ENCODE data around the gene KRT71.

The KRT71 gene

DNA sequence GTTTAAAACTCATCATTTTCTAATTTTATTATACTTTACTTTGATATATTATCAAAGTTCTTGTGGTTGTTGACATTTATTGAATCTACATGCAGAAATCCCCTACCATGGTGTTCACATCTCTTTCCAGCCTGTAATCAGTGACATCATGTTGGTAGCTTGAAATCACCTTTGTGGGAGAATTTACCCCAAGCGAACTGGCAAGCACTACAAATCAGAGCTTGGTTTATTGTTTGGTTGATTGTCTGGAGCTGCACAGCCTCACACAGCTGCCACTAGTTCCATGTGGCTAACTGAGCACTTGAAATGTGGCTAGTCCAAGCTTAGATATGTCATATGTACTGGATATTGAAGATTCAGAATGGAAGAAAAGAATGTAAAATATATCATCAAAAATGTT, 17.4 kb downstream of the KRT71 start:
- DNase-seq = no peak

DNA sequence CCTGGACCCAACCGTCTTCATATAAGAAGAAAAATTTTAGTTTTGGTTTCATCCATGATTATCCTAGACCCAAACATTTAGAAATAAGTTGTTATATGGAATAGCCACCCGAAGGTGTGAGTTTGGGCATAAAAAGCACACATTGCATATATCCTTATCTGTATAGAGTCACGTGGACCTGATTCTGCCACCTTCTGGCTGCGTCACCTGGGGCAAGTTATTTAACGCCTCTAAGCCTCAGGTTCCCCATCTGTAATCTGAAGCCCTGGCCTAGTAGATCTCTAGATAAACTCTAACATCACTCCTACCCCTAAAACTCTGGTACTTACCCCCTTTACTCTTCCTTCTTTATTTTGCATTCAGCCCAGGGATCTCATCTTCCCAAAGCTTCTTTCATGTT, 18.5 kb downstream of the KRT71 start:
- no peak for DNase-seq

DNA sequence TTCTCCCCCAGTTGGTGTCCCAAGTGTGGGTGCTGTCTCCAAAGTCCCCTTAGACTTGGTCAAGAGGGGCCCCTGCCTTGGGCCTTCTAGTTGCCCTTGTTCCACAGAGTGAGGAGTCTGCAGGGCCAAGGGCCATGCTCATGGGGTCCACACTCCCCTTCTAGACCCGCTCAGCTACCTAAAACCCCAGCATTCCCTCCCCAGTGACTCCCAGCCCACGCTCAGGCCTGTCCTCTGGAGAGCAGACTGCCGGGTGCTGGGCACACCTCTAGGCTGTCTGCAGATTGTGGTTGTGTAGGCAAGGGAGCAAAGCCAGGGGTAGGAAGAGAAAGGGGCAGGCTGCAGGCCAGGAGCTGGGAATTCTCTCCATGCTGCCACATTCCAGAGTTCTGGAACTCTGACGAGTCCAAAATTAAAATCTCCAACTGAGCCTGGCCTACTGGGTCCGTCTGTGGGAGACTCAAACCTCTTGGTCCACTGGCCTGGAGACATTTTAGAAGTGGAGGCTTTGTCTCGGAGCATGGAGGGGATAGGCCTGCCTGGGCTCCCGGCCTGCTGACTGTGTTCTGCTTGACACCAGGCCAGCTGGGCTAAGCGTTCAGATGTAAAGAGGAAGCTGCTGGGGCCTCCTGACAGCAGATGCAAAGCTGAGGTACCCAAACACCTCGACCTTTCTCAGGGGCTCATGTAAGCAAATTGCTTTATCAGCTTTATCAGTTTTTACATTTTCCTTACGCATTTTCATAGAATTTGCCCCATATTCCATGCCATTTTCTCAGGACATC, 19.1 kb downstream of the KRT71 start:
- DNase-seq = no peak

DNA sequence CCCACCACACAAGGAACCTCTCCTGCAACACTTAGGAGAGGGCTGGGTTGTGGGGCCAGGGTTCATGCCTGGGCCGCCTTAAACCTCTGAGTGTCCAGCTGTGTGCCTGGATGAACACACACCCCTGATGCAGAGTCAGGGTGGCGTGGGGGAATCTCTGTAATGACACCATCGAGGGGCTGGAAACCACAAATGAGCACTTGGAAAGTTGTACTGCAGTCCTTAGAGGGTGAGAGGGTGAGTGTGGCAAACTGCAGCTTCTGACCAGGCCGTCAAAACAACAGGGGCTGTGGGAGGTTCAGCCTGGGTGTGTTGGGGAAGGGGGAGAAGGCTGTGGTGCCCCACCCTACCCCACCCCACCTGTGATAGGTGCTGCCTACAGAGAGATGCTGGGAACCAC, 20.3 kb downstream of the KRT71 start:
- DNase-seq = no peak

DNA sequence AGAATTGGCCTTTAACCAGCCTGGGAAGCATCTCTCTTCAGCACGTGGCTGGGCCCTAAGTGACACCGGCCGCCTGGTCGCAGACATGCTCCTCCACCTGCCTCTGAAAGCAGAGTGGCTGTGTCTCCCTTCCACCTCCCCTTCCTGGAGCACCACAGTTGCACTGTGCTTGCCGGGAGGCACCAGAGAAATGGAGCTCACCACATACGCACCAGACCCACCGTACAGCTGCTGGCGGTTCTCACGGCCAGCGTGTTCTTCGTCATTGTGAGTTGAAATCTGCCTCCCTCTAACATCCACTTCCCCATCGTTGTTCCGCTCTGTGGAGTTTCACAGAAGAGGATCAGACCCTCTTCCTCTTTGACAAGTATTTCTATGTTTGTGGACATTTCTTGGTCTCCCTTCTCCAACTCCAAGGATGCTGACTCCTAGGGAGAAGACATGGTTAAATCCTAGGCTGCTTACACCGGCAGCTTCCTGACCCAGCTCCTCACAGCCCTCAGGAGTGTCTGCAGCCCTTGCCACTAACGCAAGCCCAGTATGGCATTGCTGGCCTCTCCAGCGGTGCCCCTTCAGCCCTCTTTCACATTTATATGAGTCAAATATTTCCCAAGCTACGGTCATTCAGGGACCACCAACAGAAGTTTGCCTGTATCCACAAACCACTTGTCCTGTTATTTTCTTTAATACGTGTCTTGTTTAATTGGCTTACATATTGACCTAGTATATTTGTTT, 21.2 kb downstream of the KRT71 start:
- DNase-seq = no peak

DNA sequence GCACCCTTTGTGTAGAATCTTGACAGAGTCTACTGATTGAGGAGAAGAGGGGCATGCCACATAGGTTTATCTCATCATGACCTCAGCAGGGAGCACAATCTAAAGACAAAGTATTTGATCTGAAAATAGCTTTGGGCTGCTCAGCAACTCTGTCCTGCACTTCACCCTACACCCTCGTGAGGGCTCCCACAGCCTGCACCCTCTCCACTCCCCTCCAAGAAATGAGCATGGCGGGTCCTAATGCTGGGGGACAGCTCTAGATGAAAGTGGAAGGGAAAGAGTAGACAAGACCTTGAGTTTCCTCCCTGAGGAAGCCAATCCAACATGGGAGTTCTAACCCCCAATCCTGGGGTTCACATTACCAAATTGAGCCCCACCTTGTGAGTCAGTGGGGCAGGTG, 22.0 kb downstream of the KRT71 start:
- no peak for DNase-seq

DNA sequence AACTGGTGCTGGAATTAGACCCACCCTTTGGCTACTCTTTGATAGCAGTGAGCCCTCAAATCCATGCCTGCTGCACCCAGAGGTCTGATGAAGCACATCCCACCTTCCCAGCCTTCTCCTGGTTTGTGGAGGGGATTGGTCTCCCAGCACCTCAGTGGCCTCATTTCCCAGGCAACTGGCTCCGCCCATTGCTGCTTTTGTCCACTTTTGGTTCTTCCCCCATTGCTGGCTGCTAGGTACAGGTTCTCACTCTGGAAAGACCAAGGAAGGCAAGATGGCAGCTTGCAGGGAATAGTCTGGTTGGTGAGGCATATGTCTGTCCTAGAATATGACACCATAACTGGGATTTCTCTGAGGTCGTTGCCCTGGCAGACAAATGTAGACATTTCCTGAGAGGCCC, 22.6 kb downstream of the KRT71 start:
- DNase-seq = no peak

DNA sequence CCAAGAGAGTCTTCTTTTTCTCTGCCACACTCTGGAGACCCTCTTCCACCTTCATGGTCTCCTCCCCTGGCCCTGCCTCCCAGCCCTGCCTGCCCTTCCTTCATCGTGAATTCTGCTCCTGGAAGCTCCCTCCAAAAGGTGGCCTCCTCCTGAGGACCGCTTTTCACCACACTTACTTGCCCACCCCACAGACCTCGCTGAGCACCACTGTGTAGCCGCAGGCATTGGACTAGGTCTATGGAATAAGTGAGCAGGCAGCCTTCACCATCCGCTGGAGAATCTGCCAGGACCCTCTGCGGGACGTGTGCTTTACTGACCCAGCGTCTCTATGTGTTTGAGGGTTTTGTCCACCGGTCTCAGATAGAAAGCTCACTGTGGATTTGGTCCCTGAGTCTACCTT, 23.1 kb downstream of the KRT71 start:
- DNase-seq = no peak

DNA sequence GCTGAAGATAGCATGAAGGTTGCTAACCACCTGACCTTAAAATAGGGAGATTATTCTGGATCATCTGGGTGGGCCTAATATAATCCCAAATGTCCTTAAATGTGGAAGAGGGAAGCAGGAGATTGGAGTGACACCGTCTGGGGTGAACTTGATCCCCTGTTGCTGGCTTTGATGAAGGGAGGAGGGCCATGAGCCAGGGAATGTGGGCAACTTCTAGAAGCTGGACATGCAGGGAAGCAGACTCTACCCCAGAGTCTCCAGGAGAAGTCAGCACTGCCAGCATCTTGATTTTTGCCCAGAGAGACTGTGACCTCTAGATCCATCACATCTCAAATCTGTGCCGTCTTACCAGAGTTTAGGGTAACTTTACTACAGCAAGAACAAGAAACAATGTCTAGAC, 23.5 kb downstream of the KRT71 start:
- DNase-seq = no peak

DNA sequence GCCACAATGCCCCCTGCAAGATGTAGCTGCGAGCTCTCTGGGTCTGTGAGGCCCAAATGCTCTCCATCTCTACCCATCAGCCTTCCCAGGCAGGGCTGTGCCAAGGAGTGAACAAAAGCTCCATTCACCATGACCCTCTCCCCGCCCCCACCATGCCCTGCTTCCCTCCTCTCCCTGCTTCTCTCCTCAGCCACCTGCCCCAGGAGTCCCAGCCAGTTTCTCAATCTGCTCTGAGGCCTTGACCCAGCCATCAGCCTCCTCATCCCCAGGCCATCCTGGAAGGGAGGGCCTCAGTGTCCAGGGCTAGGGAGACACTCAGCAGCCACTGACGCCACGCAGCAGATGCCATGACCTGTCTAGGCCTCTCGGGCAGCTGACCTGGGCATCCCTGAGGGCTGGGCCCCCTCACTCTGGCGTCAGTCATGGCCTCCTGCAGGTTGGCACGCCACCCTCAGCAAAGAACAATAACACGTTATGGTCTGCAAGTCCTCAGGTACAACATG, 24.3 kb downstream of the KRT71 start:
- no peak for DNase-seq

DNA sequence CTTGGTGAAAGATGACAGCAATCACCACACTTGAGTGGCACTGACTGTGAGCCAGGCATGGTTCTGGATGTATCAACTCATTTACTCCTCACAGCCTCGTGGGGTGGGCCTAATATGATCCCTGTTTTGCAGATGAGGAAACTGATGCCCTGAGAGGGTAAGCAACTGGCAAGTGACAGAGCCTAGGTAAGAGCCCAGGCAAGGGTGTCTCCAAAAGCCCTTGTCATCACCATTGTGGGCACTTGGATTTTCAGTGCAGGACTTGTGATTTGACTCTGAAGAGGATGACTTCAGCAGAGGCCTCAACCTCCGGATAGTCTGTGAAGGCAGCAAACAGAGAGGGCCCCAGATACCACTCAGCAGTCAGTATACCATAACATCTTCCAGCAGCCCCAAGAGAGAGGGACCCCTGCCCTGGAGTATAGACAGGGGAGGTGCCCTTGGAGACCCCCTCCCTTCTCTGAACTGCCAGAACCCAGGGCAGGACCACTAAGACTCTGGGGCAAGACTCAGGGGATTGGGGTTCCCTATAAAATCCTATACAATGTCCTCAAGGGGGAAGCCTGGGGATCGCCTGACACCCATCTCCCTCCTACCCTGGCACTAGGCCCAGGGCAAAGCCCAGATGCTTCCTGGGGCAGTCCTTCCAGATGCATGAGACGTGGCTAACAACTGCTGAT, 25.7 kb downstream of the KRT71 start:
- no peak for DNase-seq

DNA sequence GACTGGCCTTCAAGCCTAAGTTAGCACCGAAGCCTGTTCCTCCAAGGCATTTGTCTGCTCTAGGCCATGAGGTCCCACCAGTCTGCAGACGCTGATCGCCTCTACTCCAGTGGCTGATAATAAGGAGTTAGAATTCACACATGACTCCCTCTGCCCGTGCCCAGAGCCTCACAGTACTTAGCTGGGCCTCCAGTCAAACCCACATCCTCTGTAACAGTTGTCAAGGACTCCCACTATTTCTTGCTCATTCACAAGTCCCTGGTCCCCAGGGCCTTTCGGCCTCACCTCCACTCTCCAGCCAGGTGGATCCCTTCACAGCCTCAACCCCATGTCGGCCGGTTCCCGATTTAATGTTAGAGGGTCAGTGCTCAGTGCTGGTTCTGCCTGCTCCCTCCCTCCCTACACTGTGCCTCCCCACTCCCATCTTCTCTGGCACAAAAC, 26.4 kb downstream of the KRT71 start:
- DNase-seq = peak; percentile 8

DNA sequence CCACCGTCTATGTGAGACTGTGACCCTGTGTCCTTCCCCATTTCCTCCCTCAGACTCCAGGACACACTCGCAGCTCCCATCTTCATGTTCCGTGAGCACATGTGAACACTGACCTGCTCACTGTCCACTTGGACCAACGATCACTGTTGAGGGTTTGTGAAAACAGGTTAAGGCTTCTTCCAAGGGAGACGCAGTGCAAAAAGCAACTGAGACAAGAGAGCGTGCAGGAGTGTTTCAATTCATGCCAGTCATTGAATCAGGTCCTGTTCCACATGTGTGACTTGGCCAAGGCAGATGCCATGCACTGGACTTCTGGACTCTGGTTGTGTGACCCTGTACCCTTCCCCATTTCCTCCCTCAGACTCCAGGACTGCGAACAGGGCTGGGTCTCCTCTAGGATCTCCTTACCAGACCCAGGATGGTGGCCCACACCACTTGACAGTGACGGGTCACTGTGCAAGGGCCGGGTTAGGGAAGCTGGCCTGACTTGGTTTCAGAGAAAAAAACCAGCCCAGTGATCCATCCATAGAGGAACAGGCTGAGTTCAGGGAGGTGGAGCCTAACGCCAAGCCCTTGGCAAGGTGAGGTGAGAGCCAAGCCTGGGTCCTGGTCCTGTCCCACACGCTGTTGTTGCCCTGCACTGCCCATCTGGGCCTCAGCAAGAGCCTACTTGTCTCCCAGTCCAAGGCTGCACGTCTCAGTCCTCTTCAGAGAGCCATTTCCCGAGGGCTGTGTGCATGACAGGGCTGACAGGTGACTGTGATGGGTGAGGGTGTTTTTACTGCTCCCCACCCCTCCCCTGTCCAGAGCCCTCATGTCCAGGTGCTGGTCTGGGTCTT, 27.1 kb downstream of the KRT71 start:
- DNase-seq = no peak

DNA sequence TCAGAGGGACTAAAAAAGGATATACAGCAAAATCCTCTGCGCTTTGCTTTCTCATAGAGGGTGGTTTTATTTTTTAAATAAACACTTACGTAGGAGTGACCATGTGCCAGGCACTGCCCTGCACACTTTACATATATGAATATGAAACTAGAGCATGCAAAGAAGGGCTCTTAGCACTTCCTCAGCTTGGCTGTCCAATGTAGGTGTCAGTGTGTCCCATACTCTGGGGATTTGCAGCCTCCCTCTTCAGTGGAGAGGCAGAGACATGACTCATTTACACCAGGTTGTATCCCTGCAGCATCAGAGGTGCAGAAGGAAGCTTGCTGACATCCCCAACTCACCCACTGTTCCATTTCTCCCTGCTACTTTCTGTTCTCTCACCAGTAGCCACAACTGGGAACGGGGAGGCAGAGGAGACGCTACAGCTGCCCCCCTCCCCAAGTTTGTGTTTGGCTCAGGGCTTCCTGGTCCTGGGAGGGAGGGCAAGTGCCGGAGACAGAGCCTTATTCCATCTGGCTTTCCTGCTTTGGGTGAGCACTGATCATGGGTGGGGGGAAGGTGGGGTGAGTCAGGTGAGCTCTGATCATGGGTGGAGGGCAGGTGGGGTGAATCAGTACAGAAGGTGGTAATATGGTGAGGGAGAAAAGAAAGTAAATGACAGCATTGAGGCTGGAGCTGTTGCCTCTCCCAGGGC, 27.9 kb downstream of the KRT71 start:
- no peak for DNase-seq

DNA sequence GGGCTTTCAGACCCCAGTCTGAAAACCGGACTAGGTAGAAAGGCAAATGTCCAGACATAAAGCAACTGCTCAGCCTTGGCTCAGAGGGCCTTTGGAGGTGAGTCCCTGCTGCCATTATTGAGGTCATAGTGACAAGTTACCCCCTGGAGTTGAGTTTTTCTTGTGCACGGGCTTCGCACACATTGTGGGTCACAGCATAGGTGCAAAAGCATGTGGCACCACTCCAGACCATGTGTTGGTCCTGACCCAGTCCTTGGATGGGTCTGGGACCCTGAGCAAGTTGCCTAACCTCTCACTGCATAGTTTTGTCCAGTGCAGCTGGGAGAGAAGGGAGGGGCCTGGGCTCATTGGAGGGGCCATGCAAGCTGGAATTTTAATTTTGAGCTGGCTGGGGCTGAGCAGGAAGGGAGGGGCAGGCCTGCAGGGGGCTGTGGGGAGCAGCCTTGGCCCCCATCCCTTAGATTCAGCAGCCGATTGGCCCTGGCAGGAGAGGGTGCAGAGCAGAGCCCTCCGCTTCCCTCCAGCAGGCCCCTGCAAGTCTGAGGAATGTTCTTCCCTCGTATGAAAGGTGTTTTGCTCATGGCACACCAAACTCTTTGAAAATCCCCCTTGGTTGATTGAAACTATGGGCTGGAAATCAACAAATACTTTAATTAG, 28.6 kb downstream of the KRT71 start:
- DNase-seq = no peak

DNA sequence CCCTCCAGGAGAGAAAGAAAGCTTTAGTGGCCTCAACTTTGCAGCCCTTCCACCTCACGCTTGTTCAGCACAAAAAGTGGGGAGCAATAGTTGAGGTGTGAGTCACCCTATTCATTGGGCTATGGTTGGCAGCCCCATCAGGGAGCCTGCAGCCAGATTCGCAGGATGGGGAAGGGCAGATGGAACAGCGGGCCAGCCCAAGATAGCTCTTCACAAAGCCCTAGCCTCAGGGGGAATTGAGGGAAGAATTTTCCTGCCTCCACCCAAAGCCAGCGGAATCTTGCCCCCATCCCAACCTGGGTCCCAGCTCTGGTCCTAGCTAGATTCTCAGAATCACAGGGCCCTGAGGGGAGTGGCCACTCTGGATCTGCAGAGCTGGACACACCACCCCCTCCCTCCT, 29.1 kb downstream of the KRT71 start:
- no peak for DNase-seq

DNA sequence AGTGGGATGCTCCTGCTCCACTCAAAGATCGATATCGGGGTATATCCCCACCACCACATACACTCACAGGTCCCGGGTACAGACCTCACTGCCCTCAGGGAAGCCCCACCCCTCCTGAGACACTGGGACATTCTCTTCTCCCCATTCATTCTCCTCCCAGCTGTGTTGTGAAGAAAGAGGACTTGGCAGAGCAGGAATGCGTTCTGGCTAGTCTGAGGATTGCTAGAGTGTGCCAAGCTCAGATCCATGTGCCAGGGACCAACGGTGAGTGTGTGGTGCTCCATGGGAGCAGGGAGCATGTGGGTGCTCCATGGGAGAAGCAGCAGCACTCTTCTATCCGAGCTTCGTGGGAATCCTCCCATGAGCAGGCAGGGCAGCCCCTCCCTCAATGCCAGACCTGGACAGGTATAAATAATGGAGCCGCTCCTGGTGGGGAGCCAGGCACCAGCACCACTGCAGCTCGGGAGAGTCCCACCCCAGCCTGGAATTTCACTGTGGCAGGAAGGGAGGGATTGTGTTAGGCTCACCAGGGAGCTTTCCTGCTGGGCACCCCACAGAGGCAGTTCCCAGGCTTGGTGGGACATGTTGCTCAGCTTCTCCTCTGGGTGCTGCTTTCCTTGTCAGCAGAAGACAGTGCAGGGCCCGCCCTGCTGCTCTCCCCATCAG, 30.5 kb downstream of the KRT71 start:
- DNase-seq = no peak

DNA sequence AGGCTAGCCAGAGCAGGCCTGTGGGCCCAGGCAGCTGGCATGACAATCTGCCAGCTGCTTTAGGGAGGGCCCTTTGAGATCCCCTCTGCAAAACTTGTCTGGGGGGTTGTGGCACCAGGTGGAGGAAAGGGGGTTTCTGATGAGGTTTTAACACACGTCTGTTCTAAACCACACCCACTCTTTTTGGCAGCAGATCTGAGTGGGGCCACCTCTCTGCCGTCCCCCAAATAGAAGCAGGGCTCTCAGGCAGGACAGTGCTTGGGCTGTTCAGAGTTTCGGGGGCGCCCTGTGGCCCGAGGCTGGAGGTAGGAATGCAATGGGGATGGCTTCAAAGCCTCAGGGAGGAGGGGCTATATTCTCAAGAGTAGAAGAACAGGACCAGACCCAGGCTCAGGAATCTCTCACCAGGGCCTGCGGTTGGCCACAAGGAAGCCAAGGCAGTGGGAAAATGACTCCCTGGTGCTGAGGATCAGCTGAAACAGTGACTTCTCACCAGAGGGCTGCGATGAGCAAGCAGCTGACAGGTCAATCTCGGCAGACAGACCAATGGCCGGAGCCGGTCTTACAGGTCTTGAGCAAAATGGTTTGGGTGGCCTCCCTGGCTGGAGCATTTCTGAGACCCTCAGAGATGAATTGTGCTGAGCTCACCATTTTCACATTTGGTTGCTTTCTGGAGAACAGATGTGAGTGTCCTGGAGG, 31.2 kb downstream of the KRT71 start:
- DNase-seq = no peak

DNA sequence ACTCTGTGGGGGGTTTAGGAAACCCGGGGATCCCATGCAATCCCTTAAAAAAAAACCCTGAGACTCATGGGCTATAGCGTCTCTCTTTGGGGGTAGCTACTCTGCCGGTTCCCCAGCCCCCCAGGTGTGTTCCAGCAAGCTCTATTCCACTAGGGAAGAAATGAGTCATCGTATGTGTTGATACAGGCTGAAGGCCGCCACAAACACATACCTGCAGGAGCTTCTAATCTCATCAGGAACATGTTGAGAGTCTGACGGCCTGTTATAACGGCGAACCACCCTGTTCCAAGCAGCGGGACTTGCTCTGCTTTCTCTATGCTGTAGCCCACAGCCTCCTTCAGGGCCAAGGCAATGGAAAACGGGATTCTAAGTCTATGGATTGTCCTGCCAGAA, 31.8 kb downstream of the KRT71 start:
- no peak for DNase-seq
